ENCODE measurements around the gene FRS2. TPM values are rescaled to one million over a fixed set of nuclear protein-coding genes. Genes with fewer than 3 reads are reported as not detected.

Gene FRS2
- polyA plus RNA-seq, 1 donor from 2014 or later = 20.2 TPM

GRCh38 chr12:69475237-69475975 is 5.2 kb downstream of the FRS2 start:
- no peaks in the 10 kb centered on the region for H3K9me2 ChIP-seq (ENCODE audit: insufficient read depth, low read length)
- H3K36me3 ChIP-seq (ENCODE audit: insufficient read depth, low read length) = no peaks in the 10 kb centered on the region
- no peak overlapping the region for H2AFZ ChIP-seq (ENCODE audit: low read depth, low read length)
- no peaks in the 10 kb centered on the region for H3K9me3 ChIP-seq (ENCODE audit: low read length)
- H4K20me1 ChIP-seq (ENCODE audit: insufficient read depth) = no peaks in the 10 kb centered on the region
- H3K4me3 ChIP-seq (ENCODE audit: low read length) = no peak overlapping the region
- no peak overlapping the region for H3K4me2 ChIP-seq (ENCODE audit: low read length)
- TF ChIP-seq EZH2 (IDR thresholded peaks at IDR 0.05; ENCODE audit: borderline replicate concordance, insufficient read depth, low read length, poor library complexity, severe bottlenecking) (no peak), MXI1 (conservative IDR thresholded peaks at IDR 0.05; ENCODE audit: poor library complexity, severe bottlenecking) (no peak), SMC3 (conservative IDR thresholded peaks at IDR 0.05; ENCODE audit: poor library complexity) (no peak), TAF1 (IDR thresholded peaks at IDR 0.05; ENCODE audit: low read depth) (no peak), REST (IDR thresholded peaks at IDR 0.05; ENCODE audit: borderline replicate concordance) (no peak), CTCF (IDR thresholded peaks at IDR 0.05; ENCODE audit: poor library complexity, severe bottlenecking) (no peak), EP300 (conservative IDR thresholded peaks at IDR 0.05; ENCODE audit: poor library complexity, severe bottlenecking) (no peak), RAD21 (conservative IDR thresholded peaks at IDR 0.05) (no peak)
- no peak overlapping the region for H3K9ac ChIP-seq (ENCODE audit: low read length)
- H3F3A ChIP-seq (ENCODE audit: insufficient read depth, low read length, poor library complexity, severe bottlenecking) = no peaks in the 10 kb centered on the region
- H3K27ac ChIP-seq (ENCODE audit: low read length) = no peak overlapping the region
- H3K27me3 ChIP-seq (ENCODE audit: insufficient read depth, low read depth, low read length) = no peaks in the 10 kb centered on the region
- peaks cover 72% of the 10 kb centered on the region for H3K79me2 ChIP-seq (replicated peaks; ENCODE audit: insufficient read depth, low read length)

DNA sequence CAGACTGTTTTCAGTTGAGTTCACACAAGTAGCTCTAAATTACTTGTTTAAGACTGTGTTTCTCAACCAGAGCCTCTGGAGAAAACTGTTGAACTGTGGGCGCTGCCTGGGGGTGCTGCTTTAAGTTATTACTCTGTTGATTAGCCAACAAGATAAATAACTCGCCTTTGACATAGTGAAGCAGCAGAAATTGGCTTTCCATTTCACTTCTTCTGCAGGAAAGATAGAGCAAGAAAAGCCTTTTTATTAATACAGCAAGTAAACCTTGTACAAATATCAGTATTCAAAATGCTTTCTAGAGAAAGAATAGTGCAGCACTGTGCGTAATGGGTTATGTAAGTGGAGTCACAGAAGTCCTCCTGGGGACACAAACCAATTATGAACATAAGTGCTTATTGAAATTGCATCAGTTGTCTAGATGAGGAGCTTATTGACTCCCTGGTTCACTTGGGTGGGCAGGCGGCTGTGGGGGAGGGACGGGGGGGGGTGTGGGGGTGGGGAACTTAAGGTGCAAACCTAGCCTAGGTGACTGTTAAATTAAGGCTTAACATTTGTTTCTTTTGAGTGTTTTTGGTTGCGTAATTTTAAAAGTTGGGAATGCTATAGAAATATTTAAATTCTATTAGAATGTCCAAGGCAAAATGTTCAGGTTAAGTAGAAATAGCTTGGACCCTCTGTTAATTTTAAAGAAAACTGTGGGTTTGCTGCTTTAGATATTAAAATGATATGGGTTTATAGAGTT is 6.3 kb downstream of the FRS2 start:
- Histone ChIP-seq H3F3A (ENCODE audit: insufficient read depth, low read length, poor library complexity, severe bottlenecking) (no peaks in the 10 kb centered on the region), H3K36me3 (ENCODE audit: insufficient read depth, low read length) (no peaks in the 10 kb centered on the region), H3K9me2 (ENCODE audit: insufficient read depth, low read length) (no peaks in the 10 kb centered on the region), H3K9ac (ENCODE audit: low read length) (peak overlapping the region; percentile 18), H4K20me1 (ENCODE audit: insufficient read depth) (no peaks in the 10 kb centered on the region), H3K4me2 (ENCODE audit: low read length) (peak overlapping the region; percentile 17), H3K9me3 (ENCODE audit: low read length) (no peaks in the 10 kb centered on the region), H3K4me3 (ENCODE audit: low read length) (peak overlapping the region; percentile 33), H3K27ac (ENCODE audit: low read length) (peak overlapping the region; percentile 45), H3K27me3 (ENCODE audit: insufficient read depth, low read depth, low read length) (no peaks in the 10 kb centered on the region), H2AFZ (ENCODE audit: low read depth, low read length) (no peak overlapping the region), H3K79me2 (replicated peaks; ENCODE audit: insufficient read depth, low read length) (peaks cover 72% of the 10 kb centered on the region)
- TF ChIP-seq SMC3 (conservative IDR thresholded peaks at IDR 0.05; ENCODE audit: poor library complexity) (no peak), TAF1 (IDR thresholded peaks at IDR 0.05; ENCODE audit: low read depth) (no peak)

Measured in neural cell (in vitro differentiated cells).